ENCODE results near the gene CDH22.
A peak's percentile ranks its signal among the peaks of the same experiment; 100 is the strongest.

Gene CDH22

GRCh38 chr20:46328200-46328882 lies 20.0 kb upstream of the CDH22 start:
- no peak overlapping the region for H3K4me3 ChIP-seq (replicated peaks; ENCODE audit: low read depth, low read length)
- no peak for DNase-seq (ENCODE audit: low read depth)
- no peak for TF ChIP-seq CTCF (IDR thresholded peaks at IDR 0.05; ENCODE audit: low read length, missing control alignments)

- DNase-seq (ENCODE audit: low read depth), result no peak
- TF ChIP-seq CTCF (IDR thresholded peaks at IDR 0.05; ENCODE audit: low read length, missing control alignments), result no peak
- H3K4me3 ChIP-seq (replicated peaks; ENCODE audit: low read depth, low read length), result no peak overlapping the region
Measured at GRCh38 chr20:46327557-46327956, 19.3 kb upstream of the CDH22 start.

GRCh38 chr20:46325789-46326188 lies 17.5 kb upstream of the CDH22 start:
- no peak for TF ChIP-seq CTCF (IDR thresholded peaks at IDR 0.05; ENCODE audit: low read length, missing control alignments)
- H3K4me3 ChIP-seq (replicated peaks; ENCODE audit: low read depth, low read length), result no peak overlapping the region
- DNase-seq (ENCODE audit: low read depth), result no peak

GRCh38 chr20:46324960-46325703 lies 16.8 kb upstream of the CDH22 start:
- no peak overlapping the region for H3K4me3 ChIP-seq (replicated peaks; ENCODE audit: low read depth, low read length)
- TF ChIP-seq CTCF (IDR thresholded peaks at IDR 0.05; ENCODE audit: low read length, missing control alignments), result peak; percentile 53
- DNase-seq (ENCODE audit: low read depth), result peak; percentile 43

- TF ChIP-seq CTCF (IDR thresholded peaks at IDR 0.05; ENCODE audit: low read length, missing control alignments), result no peak
- no peak for DNase-seq (ENCODE audit: low read depth)
- no peak overlapping the region for H3K4me3 ChIP-seq (replicated peaks; ENCODE audit: low read depth, low read length)
Measured at GRCh38 chr20:46324379-46324778, 16.1 kb upstream of the CDH22 start.

GRCh38 chr20:46323557-46323956 lies 15.3 kb upstream of the CDH22 start:
- DNase-seq (ENCODE audit: low read depth), result no peak
- TF ChIP-seq CTCF (IDR thresholded peaks at IDR 0.05; ENCODE audit: low read length, missing control alignments), result no peak
- H3K4me3 ChIP-seq (replicated peaks; ENCODE audit: low read depth, low read length), result no peak overlapping the region

Data from fibroblast of pulmonary artery (primary cell).